Astrocyte of the cerebellum (primary cell): ENCODE results near the gene FAM78B.

Source experiments
- DNase-seq: peaks from one replicate; pipeline ENCODE4 v3.0.0-alpha.2; 2011; ENCODE audit warnings: low read depth
- H3K4me3 ChIP-seq: 2 replicates; pipeline ENCODE4 v1.5.1; 2011; ENCODE audit warnings: mild to moderate bottlenecking, low read depth, low read length, moderate library complexity
- CTCF ChIP-seq: IDR thresholded peaks from 2 replicates; pipeline ENCODE4 v1.5.1; 2012; ENCODE audit warnings: low read length, low read depth, moderate library complexity, mild to moderate bottlenecking; ENCODE audit errors: missing control alignments
- in situ Hi-C: cut with HindIII; loops from 2 replicates; pipeline ENCODE4 v1.10.0; 2017; ENCODE audit warnings: low sequenced_read_pairs

The FAM78B gene

GRCh38 chr1:166140251-166140650 is 26.6 kb downstream of the FAM78B start:
- no peak for DNase-seq
- no peak for TF ChIP-seq CTCF
- H3K4me3 ChIP-seq = no peak overlapping the region
- in situ Hi-C loops = no loop called here

- in situ Hi-C loops = no loop called here
- TF ChIP-seq CTCF = no peak
- no peak overlapping the region for H3K4me3 ChIP-seq
- DNase-seq = no peak
These were observed 27.1 kb downstream of the FAM78B start for GRCh38 chr1:166139735-166140134.

- in situ Hi-C loops = no loop called here
- no peak for DNase-seq
- no peak overlapping the region for H3K4me3 ChIP-seq
- no peak for TF ChIP-seq CTCF
These were observed 30.0 kb downstream of the FAM78B start for GRCh38 chr1:166136699-166137401.

GRCh38 chr1:166136222-166136621 is 30.6 kb downstream of the FAM78B start:
- no peak for DNase-seq
- in situ Hi-C loops = no loop called here
- TF ChIP-seq CTCF = no peak
- H3K4me3 ChIP-seq = no peak overlapping the region

- in situ Hi-C loops = no loop called here
- DNase-seq = no peak
- TF ChIP-seq CTCF = no peak
- H3K4me3 ChIP-seq = no peak overlapping the region
These were observed 32.9 kb downstream of the FAM78B start for GRCh38 chr1:166133857-166134256.

GRCh38 chr1:166133276-166133841 is 33.4 kb downstream of the FAM78B start:
- in situ Hi-C loops = no loop called here
- no peak overlapping the region for H3K4me3 ChIP-seq
- peak; percentile 6 for DNase-seq
- peak; percentile 36 for TF ChIP-seq CTCF
